Mammary epithelial cell (primary cell): ENCODE results near the gene OTOF.

Source experiments
- EZH2 ChIP-seq: IDR thresholded peaks from 2 replicates; pipeline ENCODE4 v1.6.1; 2012; ENCODE audit warnings: low read length, inconsistent platforms, borderline replicate concordance
- TF ChIP-seq, protein P1 (sequence below), 2 donors: IDR thresholded peaks in 1 of 2; conservative IDR thresholded peaks in 1 of 2; 2 replicates each; pipeline ENCODE4 v1.5.1; 2011 to 2012; ENCODE audit warnings: inconsistent platforms in 2 of 2, low read length in 2 of 2, mild to moderate bottlenecking in 2 of 2, control low read depth in 1 of 2, low read depth in 1 of 2; ENCODE audit not compliant: insufficient read depth in 1 of 2; ENCODE audit errors: extremely low read depth in 1 of 2

GRCh38 chr2:26463244-26464192 lies 14.4 kb downstream of the OTOF start:
- TF ChIP-seq, protein P1, sequence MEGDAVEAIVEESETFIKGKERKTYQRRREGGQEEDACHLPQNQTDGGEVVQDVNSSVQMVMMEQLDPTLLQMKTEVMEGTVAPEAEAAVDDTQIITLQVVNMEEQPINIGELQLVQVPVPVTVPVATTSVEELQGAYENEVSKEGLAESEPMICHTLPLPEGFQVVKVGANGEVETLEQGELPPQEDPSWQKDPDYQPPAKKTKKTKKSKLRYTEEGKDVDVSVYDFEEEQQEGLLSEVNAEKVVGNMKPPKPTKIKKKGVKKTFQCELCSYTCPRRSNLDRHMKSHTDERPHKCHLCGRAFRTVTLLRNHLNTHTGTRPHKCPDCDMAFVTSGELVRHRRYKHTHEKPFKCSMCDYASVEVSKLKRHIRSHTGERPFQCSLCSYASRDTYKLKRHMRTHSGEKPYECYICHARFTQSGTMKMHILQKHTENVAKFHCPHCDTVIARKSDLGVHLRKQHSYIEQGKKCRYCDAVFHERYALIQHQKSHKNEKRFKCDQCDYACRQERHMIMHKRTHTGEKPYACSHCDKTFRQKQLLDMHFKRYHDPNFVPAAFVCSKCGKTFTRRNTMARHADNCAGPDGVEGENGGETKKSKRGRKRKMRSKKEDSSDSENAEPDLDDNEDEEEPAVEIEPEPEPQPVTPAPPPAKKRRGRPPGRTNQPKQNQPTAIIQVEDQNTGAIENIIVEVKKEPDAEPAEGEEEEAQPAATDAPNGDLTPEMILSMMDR (conservative IDR thresholded peaks at IDR 0.05 in 1 of 2, IDR thresholded peaks at IDR 0.05 in 1 of 2; ENCODE audit: extremely low read depth in 1 of 2, insufficient read depth in 1 of 2, low read depth in 1 of 2, low read length in 2 of 2) = no peak
- no peak for TF ChIP-seq EZH2
